H9 (cell line): Measurements from ENCODE around the gene TWSG1. TPM values are rescaled to one million over a fixed set of nuclear protein-coding genes. Genes with fewer than 3 reads are reported as not detected.

ENCODE experiments used
- DNase-seq: peaks from one replicate; pipeline ENCODE4 v3.0.0-alpha.2; 2017
- H2AFZ ChIP-seq: one replicate; pipeline ENCODE4 v1.6.1; 2013; ENCODE audit warnings: mild to moderate bottlenecking, low read length, control low read depth, moderate library complexity
- H2AK5ac ChIP-seq: 2 replicates; pipeline ENCODE4 v1.6.1; 2013; ENCODE audit warnings: low read length, control low read depth, mixed read lengths; ENCODE audit not compliant: insufficient read length
- H2BK120ac ChIP-seq: one replicate; pipeline ENCODE4 v1.6.1; 2013; ENCODE audit warnings: low read depth, mild to moderate bottlenecking, low read length, control low read depth, inconsistent platforms; ENCODE audit not compliant: poor library complexity, severe bottlenecking
- H2BK12ac ChIP-seq: 2 replicates; pipeline ENCODE4 v1.6.1; 2013; ENCODE audit warnings: low read length, control low read depth, mixed read lengths, low read depth; ENCODE audit not compliant: insufficient read length
- H2BK15ac ChIP-seq: 2 replicates; pipeline ENCODE4 v1.6.1; 2013; ENCODE audit warnings: low read depth, low read length, control low read depth
- H2BK20ac ChIP-seq: one replicate; pipeline ENCODE4 v1.6.1; 2013; ENCODE audit warnings: low read depth, mild to moderate bottlenecking, low read length, control low read depth, inconsistent platforms; ENCODE audit not compliant: poor library complexity, severe bottlenecking
- H2BK5ac ChIP-seq: 2 replicates; pipeline ENCODE4 v1.6.1; 2013; ENCODE audit warnings: low read length, control low read depth, mixed read lengths; ENCODE audit not compliant: insufficient read length
- H3K14ac ChIP-seq: 2 replicates; pipeline ENCODE4 v1.6.1; 2013; ENCODE audit warnings: low read length, control low read depth; ENCODE audit not compliant: insufficient read depth
- H3K18ac ChIP-seq: 2 replicates; pipeline ENCODE4 v1.6.1; 2013; ENCODE audit warnings: low read depth, mild to moderate bottlenecking, mixed read lengths, low read length, control low read depth; ENCODE audit not compliant: insufficient read length
- H3K23ac ChIP-seq: 2 replicates; pipeline ENCODE4 v1.6.1; 2013; ENCODE audit warnings: low read length, control low read depth, mixed read lengths, low read depth; ENCODE audit not compliant: insufficient read length
- H3K23me2 ChIP-seq: 2 replicates; pipeline ENCODE4 v1.6.1; 2013; ENCODE audit warnings: low read depth, mild to moderate bottlenecking, mixed read lengths, low read length, control low read depth; ENCODE audit not compliant: insufficient read length, poor library complexity, severe bottlenecking
- H3K27ac ChIP-seq: 2 replicates; pipeline ENCODE4 v1.5.1; 2013; ENCODE audit warnings: low read length, control low read depth, mixed read lengths, low read depth; ENCODE audit not compliant: insufficient read length
- H3K27me3 ChIP-seq: 2 replicates; pipeline ENCODE4 v1.6.1; 2013; ENCODE audit warnings: low read length, control low read depth, inconsistent platforms; ENCODE audit not compliant: insufficient read depth
- H3K4ac ChIP-seq: 2 replicates; pipeline ENCODE4 v1.6.1; 2013; ENCODE audit warnings: low read depth, mild to moderate bottlenecking, control low read depth, inconsistent platforms, low read length, moderate library complexity
- H3K4me1 ChIP-seq: 2 replicates; pipeline ENCODE4 v1.6.1; 2013; ENCODE audit warnings: low read length, control low read depth, inconsistent platforms; ENCODE audit not compliant: insufficient read depth
- H3K4me2 ChIP-seq: 2 replicates; pipeline ENCODE4 v1.6.1; 2013; ENCODE audit warnings: low read length, control low read depth, mixed read lengths; ENCODE audit not compliant: insufficient read length, insufficient read depth
- H3K56ac ChIP-seq: 2 replicates; pipeline ENCODE4 v1.6.1; 2013; ENCODE audit warnings: low read depth, mild to moderate bottlenecking, mixed read lengths, low read length, control low read depth; ENCODE audit not compliant: insufficient read length
- H3K79me1 ChIP-seq: 2 replicates; pipeline ENCODE4 v1.6.1; 2013; ENCODE audit warnings: low read depth, mild to moderate bottlenecking, moderate library complexity, low read length, control low read depth, inconsistent platforms; ENCODE audit not compliant: insufficient read depth, poor library complexity, severe bottlenecking
- H3K79me2 ChIP-seq: 2 replicates; pipeline ENCODE4 v1.6.1; 2013; ENCODE audit warnings: low read length, control low read depth, inconsistent platforms; ENCODE audit not compliant: insufficient read depth
- H3K9ac ChIP-seq: 2 replicates; pipeline ENCODE4 v1.6.1; 2013; ENCODE audit warnings: low read length, control low read depth, mixed read lengths; ENCODE audit not compliant: insufficient read length; ENCODE audit errors: extremely low read depth
- H3K9me3 ChIP-seq: one replicate; pipeline ENCODE4 v1.6.1; 2013; ENCODE audit warnings: low read depth, low read length, inconsistent platforms; ENCODE audit not compliant: control insufficient read depth
- H3T11ph ChIP-seq: one replicate; pipeline ENCODE4 v1.6.1; 2013; ENCODE audit warnings: mild to moderate bottlenecking, low read length, control low read depth, inconsistent platforms
- H4K20me1 ChIP-seq: one replicate; pipeline ENCODE4 v1.6.1; 2013; ENCODE audit not compliant: control insufficient read depth, insufficient read length, insufficient read depth
- H4K5ac ChIP-seq: 2 replicates; pipeline ENCODE4 v1.6.1; 2013; ENCODE audit warnings: low read depth, mild to moderate bottlenecking, mixed read lengths, low read length, control low read depth; ENCODE audit not compliant: insufficient read length
- H4K8ac ChIP-seq: replicated peaks from 2 replicates; pipeline ENCODE4 v1.6.1; 2013; ENCODE audit warnings: low read length, control low read depth, mixed read lengths, low read depth; ENCODE audit not compliant: insufficient read length
- H4K91ac ChIP-seq: 2 replicates; pipeline ENCODE4 v1.6.1; 2013; ENCODE audit warnings: low read depth, mild to moderate bottlenecking, moderate library complexity, mixed read lengths, low read length, control low read depth; ENCODE audit not compliant: insufficient read length
- H3K27ac Mint-ChIP-seq, 3 experiments: 2 replicates in 2 of 3; 3 replicates in 1 of 3; pipeline ENCODE4 v1.8.0; 2020 to 2021; ENCODE audit warnings: mixed read lengths in 3 of 3, mild to moderate bottlenecking in 1 of 3, moderate library complexity in 1 of 3
- H3K27me3 Mint-ChIP-seq: 2 replicates; pipeline ENCODE4 v1.8.0; 2021; ENCODE audit warnings: low read depth, mild to moderate bottlenecking, moderate library complexity, mixed read lengths
- H3K36me3 Mint-ChIP-seq, 3 experiments: 2 replicates in 2 of 3; 3 replicates in 1 of 3; pipeline ENCODE4 v1.8.0; 2020 to 2021; ENCODE audit warnings: low read depth in 3 of 3, mixed read lengths in 3 of 3; ENCODE audit not compliant: insufficient read depth in 1 of 3
- H3K4me1 Mint-ChIP-seq, 2 experiments: 2 replicates each; pipeline ENCODE4 v1.8.0; 2020; ENCODE audit warnings: mixed read lengths in 2 of 2
- H3K4me3 Mint-ChIP-seq, 2 experiments: 2 replicates in 1 of 2; 3 replicates in 1 of 2; pipeline ENCODE4 v1.8.0; 2020 to 2021; ENCODE audit warnings: mild to moderate bottlenecking in 2 of 2, mixed read lengths in 2 of 2, moderate library complexity in 1 of 2
- H3K9me3 Mint-ChIP-seq, 2 experiments: 2 replicates in 1 of 2; 3 replicates in 1 of 2; pipeline ENCODE4 v1.8.0; 2020; ENCODE audit warnings: mild to moderate bottlenecking in 2 of 2, mixed read lengths in 2 of 2, moderate library complexity in 1 of 2
- CTCF ChIP-seq: fragments of 200-600 bp; sonication (generic); conservative IDR thresholded peaks from 3 replicates; pipeline ENCODE4 v1.8.0; 2021; ENCODE audit warnings: antibody characterized with exemption, mild to moderate bottlenecking
- WGBS: extraction: QIAGEN DNeasy Blood & Tissue Kit; methylation state at CpG from one replicate; pipeline ENCODE4 v1.1.7; 2013; ENCODE audit warnings: missing lambda C conversion rate, low lambda C conversion rate, mixed read lengths; ENCODE audit not compliant: insufficient read length; ENCODE audit errors: extremely low coverage; 5-methylcytosine and 5-hydroxymethylcytosine counted together
- total RNA-seq: library from RNA; stranded (reverse); gene quantifications from 2 replicates; pipeline ENCODE4 v1.2.1, GENCODE V29; 2021

The TWSG1 gene
- total RNA-seq, 1 experiment from 2014 or later: 25.7 TPM

- no peak overlapping the region for H4K5ac ChIP-seq
- DNase-seq: no peak
These were observed 82.7 kb downstream of the TWSG1 start for GRCh38 chr18:9417073-9417851.

More at GRCh38 chr18:9417073-9417851, 82.7 kb downstream of the TWSG1 start:
- Histone ChIP-seq H3K9me3 (no peaks in the 10 kb centered on the region), H3K79me2 (no peaks in the 10 kb centered on the region), H2BK12ac (no peak overlapping the region), H4K8ac (no peak overlapping the region), H2BK5ac (no peak overlapping the region), H3K4me2 (no peak overlapping the region), H3K27ac (no peak overlapping the region), H2AFZ (no peak overlapping the region), H3K56ac (no peak overlapping the region), H3K27me3 (no peaks in the 10 kb centered on the region), H3T11ph (no peak overlapping the region), H4K20me1 (no peaks in the 10 kb centered on the region), H2BK120ac (no peak overlapping the region), H4K91ac (no peak overlapping the region), H3K14ac (no peak overlapping the region), H3K79me1 (no peaks in the 10 kb centered on the region), H3K23me2 (no peaks in the 10 kb centered on the region), H2BK20ac (no peak overlapping the region), H2AK5ac (no peak overlapping the region), H3K4ac (no peak overlapping the region), H3K18ac (no peak overlapping the region), H3K23ac (no peak overlapping the region), H3K9ac (no peak overlapping the region), H3K4me1 (no peaks in the 10 kb centered on the region), H2BK15ac (no peak overlapping the region)
- Mint-ChIP-seq H3K27me3 (no peaks in the 10 kb centered on the region), H3K4me3 (no peak overlapping the region), H3K27ac (peak overlapping the region in 1 of 3 experiments; percentile 13; a peak in 2 of 7 replicates), H3K9me3 (no peaks in the 10 kb centered on the region), H3K4me1 (peaks cover 11% of the 10 kb centered on the region in 2 experiments), H3K36me3 (no peaks in the 10 kb centered on the region; a peak in 1 of 7 replicates)
- WGBS: no CpG with 5 or more reads among the region's 18 CpGs
- no peak for TF ChIP-seq CTCF
